OCI-LY7 (cell line): Measurements from ENCODE around the gene KCNQ1. TPM values are rescaled to one million over a fixed set of nuclear protein-coding genes. Genes with fewer than 3 reads are reported as not detected.

Source experiments
- BruUV-seq: library from RNA; stranded (reverse); fragments of 400-500 nt; replicated peaks from 2 replicates; lab custom pipeline; 2021; lab: Mats Ljungman, UMichigan
- CTCF ChIA-PET: fragments of 300-600 bp; sonication (Branson Sonifier 250); formaldehyde crosslinking; loops from one replicate; lab custom pipeline; 2022; ENCODE audit warnings: antibody characterized with exemption; ENCODE audit not compliant: unreplicated experiment; lab: Charles Lee
- POLR2A ChIA-PET: fragments of 300-600 bp; sonication (Branson Sonifier 250); formaldehyde crosslinking; loops from one replicate; lab custom pipeline; 2022; ENCODE audit warnings: antibody characterized with exemption; lab: Charles Lee
- DNase-seq: peaks from one replicate; pipeline ENCODE4 v3.0.0-alpha.2; 2015; ENCODE audit warnings: low spot score
- H2AFZ ChIP-seq: fragments of 200-600 bp; sonication (generic), shearing (Covaris generic); 2 replicates; pipeline ENCODE4 v1.6.1; 2014; ENCODE audit warnings: mild to moderate bottlenecking, antibody characterized with exemption, low read length, moderate library complexity
- H3K27ac ChIP-seq: fragments of 200-600 bp; sonication (generic); 2 replicates; pipeline ENCODE4 v1.5.1; 2014; ENCODE audit warnings: mixed run types, low read depth, mild to moderate bottlenecking, moderate library complexity, low read length, inconsistent platforms; ENCODE audit not compliant: poor library complexity, severe bottlenecking
- H3K36me3 ChIP-seq: fragments of 200-600 bp; sonication (generic); 2 replicates; pipeline ENCODE4 v1.6.1; 2014; ENCODE audit warnings: mild to moderate bottlenecking, antibody characterized with exemption, low read length, moderate library complexity, mixed read lengths; ENCODE audit not compliant: insufficient read depth
- H3K4me1 ChIP-seq: fragments of 200-600 bp; sonication (generic); 2 replicates; pipeline ENCODE4 v1.5.1; 2014; ENCODE audit warnings: mild to moderate bottlenecking, low read length; ENCODE audit not compliant: insufficient read depth, poor library complexity, severe bottlenecking
- H3K4me2 ChIP-seq: fragments of 200-600 bp; sonication (generic); 2 replicates; pipeline ENCODE4 v1.6.1; 2014; ENCODE audit warnings: mild to moderate bottlenecking, low read length
- H3K4me3 ChIP-seq: fragments of 200-600 bp; sonication (generic); 2 replicates; pipeline ENCODE4 v1.5.1; 2014; ENCODE audit warnings: mild to moderate bottlenecking, low read depth, low read length; ENCODE audit not compliant: poor library complexity, severe bottlenecking
- H3K79me2 ChIP-seq: fragments of 200-600 bp; sonication (generic); 2 replicates; pipeline ENCODE4 v1.6.1; 2016; ENCODE audit warnings: low read depth, mild to moderate bottlenecking, low read length, moderate library complexity, mixed read lengths; ENCODE audit not compliant: insufficient read depth
- H3K9me2 ChIP-seq: fragments of 200-600 bp; sonication (generic); 2 replicates; pipeline ENCODE4 v1.6.1; 2016; ENCODE audit warnings: mild to moderate bottlenecking, low read length, mixed read lengths; ENCODE audit not compliant: insufficient read depth
- H3K9me3 ChIP-seq: fragments of 200-600 bp; sonication (generic); 2 replicates; pipeline ENCODE4 v1.6.1; 2014; ENCODE audit warnings: mild to moderate bottlenecking, mixed run types, low read length, mixed read lengths
- H4K20me1 ChIP-seq: fragments of 200-600 bp; sonication (generic); 2 replicates; pipeline ENCODE4 v1.6.1; 2014; ENCODE audit warnings: mild to moderate bottlenecking, antibody characterized with exemption, low read length, moderate library complexity, mixed read lengths; ENCODE audit not compliant: insufficient read depth
- EZH2phosphoT487 ChIP-seq: fragments of 200-600 bp; sonication (generic); IDR thresholded peaks from 2 replicates; pipeline ENCODE4 v1.6.1; 2018; ENCODE audit warnings: low read depth, borderline replicate concordance, mild to moderate bottlenecking, mixed run types, antibody characterized with exemption, low read length, moderate library complexity, mixed read lengths
- intact Hi-C: fragments of 100-400 bp; cut with micrococcal nuclease; formaldehyde crosslinking; loops from one replicate; pipeline ENCODE4 v1.10.0; 2022; ENCODE audit not compliant: unreplicated experiment
- total RNA-seq, 2 experiments: library from RNA; depleted of rRNA in 1 of 2; stranded (reverse); fragments of >200 nt in 1 of 2; shearing (Covaris generic) in 1 of 2; gene quantifications; 2 replicates each; pipeline ENCODE4 v1.2.3, GENCODE V29; 2014 to 2022
- TF ChIP-seq, protein P1 (sequence below): fragments of 200-600 bp; sonication (generic); conservative IDR thresholded peaks from 2 replicates; pipeline ENCODE4 v1.5.1; 2014; ENCODE audit warnings: mild to moderate bottlenecking, antibody characterized with exemption, low read length, moderate library complexity, mixed read lengths

Gene KCNQ1
- total RNA-seq, 2 experiments from 2014 or later: 0.22 to 1.3 TPM

DNA sequence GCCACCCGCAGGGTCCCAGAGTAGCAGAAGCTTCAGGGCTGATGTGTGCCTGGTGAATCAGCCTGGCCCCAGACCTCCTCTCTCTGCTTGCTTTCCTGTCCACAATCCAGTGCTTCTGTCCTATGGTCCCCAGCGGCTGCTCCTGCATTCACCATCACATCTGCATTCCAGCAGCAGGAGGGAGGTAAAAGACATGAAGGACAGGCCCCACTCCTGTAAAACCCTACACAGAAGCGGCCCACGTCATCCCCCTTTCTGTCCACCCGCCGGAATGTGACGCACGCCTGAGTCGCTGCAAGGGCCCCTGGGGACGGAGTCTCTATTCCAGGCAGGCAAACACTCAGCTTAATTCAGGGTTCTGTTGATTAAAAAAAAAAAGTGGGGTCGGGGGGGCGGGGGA is 382.4 kb downstream of the KCNQ1 start:
- ChIA-PET CTCF (no interaction called here), POLR2A (no interaction called here)
- no TSS peak for BruUV-seq
- Histone ChIP-seq H3K9me3 (no peaks in the 10 kb centered on the region; the same call in 1 of the 2 replicates), H3K4me3 (no peak overlapping the region), H2AFZ (no peak overlapping the region), H4K20me1 (no peaks in the 10 kb centered on the region), H3K79me2 (no peaks in the 10 kb centered on the region), H3K36me3 (no peaks in the 10 kb centered on the region), H3K27ac (no peak overlapping the region), H3K4me1 (no peaks in the 10 kb centered on the region), H3K9me2 (no peaks in the 10 kb centered on the region), H3K4me2 (no peak overlapping the region)
- DNase-seq: no peak
- no peak for TF ChIP-seq EZH2phosphoT487
- TF ChIP-seq, protein P1, sequence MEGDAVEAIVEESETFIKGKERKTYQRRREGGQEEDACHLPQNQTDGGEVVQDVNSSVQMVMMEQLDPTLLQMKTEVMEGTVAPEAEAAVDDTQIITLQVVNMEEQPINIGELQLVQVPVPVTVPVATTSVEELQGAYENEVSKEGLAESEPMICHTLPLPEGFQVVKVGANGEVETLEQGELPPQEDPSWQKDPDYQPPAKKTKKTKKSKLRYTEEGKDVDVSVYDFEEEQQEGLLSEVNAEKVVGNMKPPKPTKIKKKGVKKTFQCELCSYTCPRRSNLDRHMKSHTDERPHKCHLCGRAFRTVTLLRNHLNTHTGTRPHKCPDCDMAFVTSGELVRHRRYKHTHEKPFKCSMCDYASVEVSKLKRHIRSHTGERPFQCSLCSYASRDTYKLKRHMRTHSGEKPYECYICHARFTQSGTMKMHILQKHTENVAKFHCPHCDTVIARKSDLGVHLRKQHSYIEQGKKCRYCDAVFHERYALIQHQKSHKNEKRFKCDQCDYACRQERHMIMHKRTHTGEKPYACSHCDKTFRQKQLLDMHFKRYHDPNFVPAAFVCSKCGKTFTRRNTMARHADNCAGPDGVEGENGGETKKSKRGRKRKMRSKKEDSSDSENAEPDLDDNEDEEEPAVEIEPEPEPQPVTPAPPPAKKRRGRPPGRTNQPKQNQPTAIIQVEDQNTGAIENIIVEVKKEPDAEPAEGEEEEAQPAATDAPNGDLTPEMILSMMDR: no peak
- intact Hi-C loops: no loop called here

DNA sequence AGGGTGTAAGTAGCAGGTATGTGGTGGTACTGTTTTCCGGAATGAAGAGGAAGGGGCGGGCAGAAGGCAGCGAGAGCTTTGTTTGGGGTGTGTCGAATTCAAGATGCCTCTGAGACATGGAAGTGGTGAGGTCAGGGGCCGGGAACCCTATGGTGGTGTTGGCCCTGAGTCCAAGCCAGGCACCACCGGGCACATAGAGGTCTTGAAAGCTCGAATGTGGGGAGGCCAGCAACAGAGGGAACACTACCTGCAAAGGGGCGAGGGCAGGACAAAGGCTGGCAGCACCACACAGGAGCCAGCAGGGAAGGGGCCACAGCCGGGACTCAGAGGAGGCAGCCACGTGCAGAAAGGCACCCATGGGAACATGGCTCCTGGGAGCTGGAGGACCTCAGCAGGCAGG is 383.0 kb downstream of the KCNQ1 start:
- POLR2A ChIA-PET: no interaction called here
- CTCF ChIA-PET: no interaction called here
- no peaks in the 10 kb centered on the region for H3K9me2 ChIP-seq
- intact Hi-C loops: no loop called here
- H3K27ac ChIP-seq: no peak overlapping the region
- DNase-seq: no peak
- H3K9me3 ChIP-seq: no peaks in the 10 kb centered on the region; the same call in 1 of the 2 replicates
- H3K4me3 ChIP-seq: no peak overlapping the region
- no peaks in the 10 kb centered on the region for H4K20me1 ChIP-seq
- no peaks in the 10 kb centered on the region for H3K36me3 ChIP-seq
- no peak overlapping the region for H2AFZ ChIP-seq
- no peaks in the 10 kb centered on the region for H3K79me2 ChIP-seq
- no peak overlapping the region for H3K4me2 ChIP-seq
- no peaks in the 10 kb centered on the region for H3K4me1 ChIP-seq
- BruUV-seq: no TSS peak
- TF ChIP-seq, protein P1: no peak
- TF ChIP-seq EZH2phosphoT487: no peak

DNA sequence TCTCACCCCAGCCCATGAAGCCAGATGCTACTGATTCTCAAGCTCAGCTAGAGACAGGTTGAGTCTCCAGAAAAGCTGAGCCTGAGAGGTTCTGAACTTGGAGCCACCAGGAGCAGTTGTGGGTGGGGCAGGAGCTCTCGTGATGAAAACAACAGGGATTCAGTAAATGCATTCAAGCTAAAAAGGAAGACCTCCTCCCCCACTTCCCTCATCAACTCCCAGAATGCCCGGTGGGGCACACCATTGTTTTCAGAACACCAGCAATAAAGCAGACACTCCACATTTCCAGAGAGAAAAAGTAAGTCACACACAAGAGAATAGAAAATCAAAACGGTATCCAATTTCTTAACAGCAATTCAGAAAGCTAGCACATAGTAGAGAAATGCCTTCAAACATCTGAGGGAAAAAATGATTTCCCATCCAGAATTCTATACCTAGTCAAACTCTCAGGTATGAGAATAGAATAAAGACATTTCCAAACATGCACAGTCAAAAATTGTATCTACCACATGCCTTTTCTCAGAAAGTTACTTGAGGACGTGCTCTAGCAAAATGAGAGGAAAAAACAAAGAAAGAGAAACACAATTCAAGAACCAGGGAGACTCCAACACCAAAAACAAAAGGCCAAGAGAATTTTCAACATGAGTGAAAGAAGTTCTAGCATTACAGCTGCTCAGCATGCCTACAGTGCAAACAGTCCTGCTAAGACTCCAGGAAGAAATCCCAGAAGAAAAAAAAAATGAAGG is 383.9 kb downstream of the KCNQ1 start:
- BruUV-seq: no TSS peak
- no peaks in the 10 kb centered on the region for H3K36me3 ChIP-seq
- H3K79me2 ChIP-seq: no peaks in the 10 kb centered on the region
- TF ChIP-seq, protein P1: no peak
- no peak for TF ChIP-seq EZH2phosphoT487
- no peaks in the 10 kb centered on the region for H3K9me2 ChIP-seq
- no peak overlapping the region for H3K27ac ChIP-seq
- POLR2A ChIA-PET: no interaction called here
- CTCF ChIA-PET: no interaction called here
- no peaks in the 10 kb centered on the region; the same call in 1 of the 2 replicates for H3K9me3 ChIP-seq
- no peaks in the 10 kb centered on the region for H3K4me1 ChIP-seq
- no peak for DNase-seq
- no peaks in the 10 kb centered on the region for H4K20me1 ChIP-seq
- intact Hi-C loops: no loop called here
- H3K4me2 ChIP-seq: no peak overlapping the region
- H3K4me3 ChIP-seq: no peak overlapping the region
- H2AFZ ChIP-seq: no peak overlapping the region
